BLaER1 treated with 17β-estradiol and CSF1 and Interleukin-3, amounts not matched to agents 10 nM and 100 nM (cell line): ENCODE results near the gene NOD2.
A peak's percentile ranks its signal among the peaks of the same experiment; 100 is the strongest.

Source experiments
- H3K27ac ChIP-seq, 11 experiments: shearing (Covaris generic); formaldehyde crosslinking; 2 replicates each; pipeline ENCODE4 v1.8.1; 2022
- H3K27me3 ChIP-seq, 11 experiments: shearing (Covaris generic); formaldehyde crosslinking; 2 replicates each; pipeline ENCODE4 v1.8.1; 2022
- H3K36me3 ChIP-seq, 11 experiments: shearing (Covaris generic); formaldehyde crosslinking; 2 replicates each; pipeline ENCODE4 v1.8.1; 2022
- H3K4me1 ChIP-seq, 10 experiments: shearing (Covaris generic); formaldehyde crosslinking; 2 replicates each; pipeline ENCODE4 v1.8.1; 2022
- H3K4me2 ChIP-seq, 11 experiments: shearing (Covaris generic); formaldehyde crosslinking; 2 replicates each; pipeline ENCODE4 v1.8.1; 2022
- H3K4me3 ChIP-seq, 10 experiments: shearing (Covaris generic); formaldehyde crosslinking; 2 replicates each; pipeline ENCODE4 v1.8.1; 2022
- H3K9ac ChIP-seq, 11 experiments: shearing (Covaris generic); formaldehyde crosslinking; 2 replicates each; pipeline ENCODE4 v1.8.1; 2022
- H3K9me3 ChIP-seq, 11 experiments: shearing (Covaris generic); formaldehyde crosslinking; replicated peaks in 1 of 11; 2 replicates each; pipeline ENCODE4 v1.8.1; 2022
- H4K20me1 ChIP-seq, 11 experiments: shearing (Covaris generic); formaldehyde crosslinking; 2 replicates each; pipeline ENCODE4 v1.8.1; 2022
- Cebpa-rat ChIP-seq, 11 experiments: shearing (Covaris generic); IDR thresholded peaks; 2 replicates each; pipeline ENCODE4 v1.8.1; 2022

The NOD2 gene

DNA sequence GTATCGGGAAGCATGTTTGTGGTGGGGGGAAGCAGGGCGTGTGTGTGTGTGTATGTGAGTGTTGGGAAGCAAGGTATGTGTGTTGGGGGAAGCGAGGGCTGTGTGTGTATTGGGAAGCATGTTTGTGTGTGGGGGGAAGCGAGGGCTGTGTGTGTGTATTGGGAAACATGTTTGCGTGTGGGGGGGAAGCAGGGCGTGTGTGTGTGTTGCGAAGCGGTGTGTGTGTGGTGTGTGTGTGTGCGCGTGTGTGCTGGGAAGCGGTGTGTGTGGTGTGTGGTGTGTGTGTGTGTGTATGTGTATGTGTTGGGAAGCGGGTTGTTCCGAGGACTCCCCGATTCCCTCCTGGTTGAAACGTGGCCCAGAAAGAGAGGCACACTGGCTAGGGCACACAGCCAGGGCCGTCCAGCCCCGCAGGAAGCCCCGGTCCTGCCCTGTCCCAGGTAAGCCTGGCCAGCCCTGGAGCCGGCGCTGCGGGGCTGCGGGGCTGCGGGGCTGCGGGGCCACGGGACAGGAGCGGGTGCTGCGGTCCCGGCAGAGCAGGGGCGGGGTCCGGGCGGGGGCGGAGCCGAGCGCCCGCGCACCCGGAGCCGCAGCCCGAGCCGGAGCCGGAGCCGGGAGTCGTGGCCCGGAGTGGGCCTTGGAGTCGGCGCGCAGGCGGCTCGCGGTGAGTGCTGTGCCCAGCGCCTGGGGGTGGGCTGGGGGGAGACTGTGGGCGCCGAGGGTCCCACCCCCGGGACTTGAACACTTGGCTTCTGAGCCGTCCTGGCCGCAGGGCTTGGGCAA lies at the start of gene NOD2:
Gene NOD2, plus strand, starts transcription at position 608 of the 783 bp plus-strand sequence. CDS start 5,890 bp downstream, outside the sequence.
- Histone ChIP-seq H4K20me1 (no peaks in the 10 kb centered on the region), H3K4me3 (peak within 1 kb of the TSS; percentile 40 to 77 (median 62)), H3K9me3 (no peaks in the 10 kb centered on the region), H3K9ac (peak within 1 kb of the TSS; percentile 64 to 89 (median 75)), H3K27ac (peak within 1 kb of the TSS; percentile 39 to 85 (median 66); a peak in 19 of 22 replicates), H3K27me3 (peaks cover 0 to 9% (median 0%) of the 10 kb centered on the region in 11 experiments; a peak in 6 of 22 replicates), H3K4me1 (peaks cover 43 to 56% (median 53%) of the 10 kb centered on the region in 10 experiments), H3K4me2 (peak within 1 kb of the TSS; percentile 79 to 98 (median 92)), H3K36me3 (no peaks in the 10 kb centered on the region)
- TF ChIP-seq Cebpa-rat (IDR thresholded peaks at IDR 0.05): no peak

DNA sequence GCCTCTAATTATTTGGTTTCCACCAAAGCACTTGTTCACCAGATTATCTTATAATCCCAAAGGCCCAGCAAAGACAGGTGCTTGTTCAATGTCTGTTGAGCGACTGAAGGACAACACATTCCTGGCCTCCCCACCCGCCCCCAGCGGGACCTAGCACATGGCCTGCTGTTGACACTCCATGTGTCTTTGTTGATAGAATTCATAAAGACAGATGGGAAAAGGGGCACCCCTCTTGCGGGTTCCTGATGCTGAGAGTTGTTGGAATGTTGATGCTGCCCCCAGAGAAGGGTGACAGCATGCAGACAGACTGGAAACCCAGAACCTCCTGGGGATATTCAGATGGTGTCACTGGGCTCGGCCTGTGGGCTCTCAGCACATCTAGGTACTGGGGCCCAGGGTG lies 49.2 kb upstream of the NOD2 start:
- no peak overlapping the region for H3K9ac ChIP-seq
- no peak overlapping the region for H3K27ac ChIP-seq
- no peak overlapping the region for H3K4me2 ChIP-seq
- no peaks in the 10 kb centered on the region for H3K36me3 ChIP-seq
- H4K20me1 ChIP-seq: no peaks in the 10 kb centered on the region
- TF ChIP-seq Cebpa-rat (IDR thresholded peaks at IDR 0.05): no peak
- no peaks in the 10 kb centered on the region for H3K27me3 ChIP-seq
- no peaks in the 10 kb centered on the region for H3K9me3 ChIP-seq
- no peak overlapping the region for H3K4me3 ChIP-seq
- peaks cover 0 to 5% (median 3%) of the 10 kb centered on the region in 10 experiments; a peak in 10 of 20 replicates for H3K4me1 ChIP-seq

DNA sequence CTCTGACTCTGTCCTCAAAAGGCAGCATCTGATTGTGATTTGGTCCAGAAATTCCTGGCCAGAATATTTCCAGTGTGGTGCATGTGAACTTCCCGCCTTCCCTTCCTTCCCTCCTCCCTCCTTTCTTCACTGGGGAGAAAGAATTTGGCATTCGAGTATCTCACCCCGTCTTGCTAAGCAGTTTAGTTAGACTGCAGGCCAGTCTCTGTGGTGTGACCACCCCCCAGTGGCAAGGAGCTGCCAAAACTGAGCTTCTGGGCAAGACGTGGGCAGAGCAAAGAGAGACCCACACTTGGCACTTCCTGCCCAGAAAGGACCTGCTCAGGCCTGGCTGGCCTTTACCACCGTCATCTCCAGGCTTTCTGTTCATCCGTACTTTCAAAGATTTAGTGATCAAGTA lies 48.7 kb upstream of the NOD2 start:
- Histone ChIP-seq H3K4me1 (peaks cover 0 to under 1% (median 0%) of the 10 kb centered on the region in 10 experiments; a peak in 2 of 20 replicates), H3K4me3 (no peak overlapping the region), H3K27me3 (no peaks in the 10 kb centered on the region), H3K27ac (no peak overlapping the region), H3K9ac (no peak overlapping the region), H3K9me3 (no peaks in the 10 kb centered on the region), H3K36me3 (no peaks in the 10 kb centered on the region), H3K4me2 (no peak overlapping the region), H4K20me1 (no peaks in the 10 kb centered on the region)
- TF ChIP-seq Cebpa-rat (IDR thresholded peaks at IDR 0.05): no peak

DNA sequence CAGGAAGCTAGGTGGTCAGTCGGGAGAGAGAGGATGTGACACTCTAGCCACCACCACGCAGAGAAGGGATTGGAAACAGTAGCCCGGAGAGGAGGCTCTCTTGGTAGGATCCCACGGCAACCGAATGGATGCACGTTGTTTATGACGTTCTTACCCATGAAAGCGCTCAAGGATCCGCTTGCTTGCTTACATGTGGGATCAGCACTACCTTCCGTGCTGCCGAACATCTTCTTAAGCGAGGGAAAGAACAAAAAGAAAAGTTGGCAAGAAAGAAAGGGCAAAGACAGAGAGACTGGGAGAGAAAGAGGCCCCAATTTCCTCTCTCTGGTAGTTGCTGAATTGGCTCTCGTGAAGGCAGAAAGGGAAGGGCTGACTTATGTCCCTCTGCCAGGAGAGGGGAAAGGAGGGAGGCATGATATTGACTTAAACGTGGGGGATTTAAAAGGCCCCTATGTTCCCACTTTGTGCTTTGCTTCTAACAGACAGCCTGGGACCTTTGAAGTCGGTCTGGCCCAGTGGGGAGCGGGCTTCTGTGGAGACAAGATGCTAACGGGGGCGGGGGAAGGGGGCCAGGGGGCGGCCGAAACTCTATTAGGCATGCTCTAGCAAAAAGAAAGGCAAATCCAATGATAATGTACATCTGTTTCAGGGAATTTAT lies 47.7 kb upstream of the NOD2 start:
- Histone ChIP-seq H3K4me3 (no peak overlapping the region), H3K4me1 (no peaks in the 10 kb centered on the region), H3K9ac (no peak overlapping the region), H3K36me3 (no peaks in the 10 kb centered on the region), H3K9me3 (no peaks in the 10 kb centered on the region), H3K27me3 (no peaks in the 10 kb centered on the region), H3K4me2 (no peak overlapping the region), H4K20me1 (no peaks in the 10 kb centered on the region), H3K27ac (no peak overlapping the region)
- TF ChIP-seq Cebpa-rat (IDR thresholded peaks at IDR 0.05): no peak

GRCh38 chr16:50646345-50646744 lies 47.1 kb upstream of the NOD2 start:
- TF ChIP-seq Cebpa-rat (IDR thresholded peaks at IDR 0.05): no peak
- no peaks in the 10 kb centered on the region for H3K4me1 ChIP-seq
- H3K4me2 ChIP-seq: no peak overlapping the region
- H4K20me1 ChIP-seq: no peaks in the 10 kb centered on the region
- no peaks in the 10 kb centered on the region for H3K9me3 ChIP-seq
- H3K27me3 ChIP-seq: no peaks in the 10 kb centered on the region
- H3K27ac ChIP-seq: no peak overlapping the region
- H3K9ac ChIP-seq: no peak overlapping the region
- no peak overlapping the region for H3K4me3 ChIP-seq
- H3K36me3 ChIP-seq: no peaks in the 10 kb centered on the region

- no peaks in the 10 kb centered on the region for H4K20me1 ChIP-seq
- peaks cover 0 to 8% (median 5%) of the 10 kb centered on the region in 11 experiments; a peak in 5 of 22 replicates for H3K9me3 ChIP-seq
- no peak overlapping the region for H3K27ac ChIP-seq
- H3K27me3 ChIP-seq: no peaks in the 10 kb centered on the region
- no peak for TF ChIP-seq Cebpa-rat (IDR thresholded peaks at IDR 0.05)
- H3K4me2 ChIP-seq: no peak overlapping the region
- H3K9ac ChIP-seq: no peak overlapping the region
- no peak overlapping the region for H3K4me3 ChIP-seq
- H3K36me3 ChIP-seq: no peaks in the 10 kb centered on the region
- peaks cover 0 to 2% (median 0%) of the 10 kb centered on the region in 10 experiments; a peak in 2 of 20 replicates for H3K4me1 ChIP-seq
These were observed 41.5 kb upstream of the NOD2 start for GRCh38 chr16:50651835-50652438.

DNA sequence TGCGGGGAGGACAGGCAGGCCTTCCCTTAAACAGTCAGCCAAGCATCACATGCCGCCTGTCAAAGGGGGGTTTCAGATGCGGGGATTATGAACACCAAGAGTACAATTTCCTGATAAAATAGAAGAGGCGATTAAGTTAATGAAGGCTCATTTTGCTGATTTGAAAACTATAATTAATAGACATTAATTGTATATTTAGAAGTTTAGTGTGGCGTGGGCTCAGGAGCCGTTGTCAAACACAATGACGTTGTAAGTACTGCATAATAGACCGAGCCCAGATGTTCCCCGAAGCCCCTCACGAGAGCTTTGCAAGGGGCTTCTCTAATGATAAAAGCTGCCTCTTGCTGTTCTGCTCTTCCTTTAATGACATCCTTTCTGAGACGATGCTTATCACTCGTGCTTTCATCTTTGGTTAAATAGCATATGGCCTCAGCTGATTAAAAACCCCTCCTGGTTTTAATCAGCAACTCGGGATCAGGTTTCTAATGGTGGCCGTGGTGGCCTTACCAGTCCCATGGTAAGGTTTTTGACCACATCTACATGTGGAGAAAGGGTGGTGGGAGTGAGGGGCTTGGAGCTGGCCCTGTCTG lies 40.5 kb upstream of the NOD2 start:
- peaks cover 2 to 12% (median 8%) of the 10 kb centered on the region in 10 experiments; a peak in 17 of 20 replicates for H3K4me1 ChIP-seq
- H3K36me3 ChIP-seq: no peaks in the 10 kb centered on the region
- no peak overlapping the region for H3K9ac ChIP-seq
- no peak overlapping the region for H3K4me2 ChIP-seq
- H4K20me1 ChIP-seq: no peaks in the 10 kb centered on the region
- no peak overlapping the region for H3K4me3 ChIP-seq
- H3K27me3 ChIP-seq: no peaks in the 10 kb centered on the region
- no peak for TF ChIP-seq Cebpa-rat (IDR thresholded peaks at IDR 0.05)
- no peak overlapping the region for H3K27ac ChIP-seq
- H3K9me3 ChIP-seq: peaks cover 0 to 8% (median 5%) of the 10 kb centered on the region in 11 experiments; a peak in 5 of 22 replicates

DNA sequence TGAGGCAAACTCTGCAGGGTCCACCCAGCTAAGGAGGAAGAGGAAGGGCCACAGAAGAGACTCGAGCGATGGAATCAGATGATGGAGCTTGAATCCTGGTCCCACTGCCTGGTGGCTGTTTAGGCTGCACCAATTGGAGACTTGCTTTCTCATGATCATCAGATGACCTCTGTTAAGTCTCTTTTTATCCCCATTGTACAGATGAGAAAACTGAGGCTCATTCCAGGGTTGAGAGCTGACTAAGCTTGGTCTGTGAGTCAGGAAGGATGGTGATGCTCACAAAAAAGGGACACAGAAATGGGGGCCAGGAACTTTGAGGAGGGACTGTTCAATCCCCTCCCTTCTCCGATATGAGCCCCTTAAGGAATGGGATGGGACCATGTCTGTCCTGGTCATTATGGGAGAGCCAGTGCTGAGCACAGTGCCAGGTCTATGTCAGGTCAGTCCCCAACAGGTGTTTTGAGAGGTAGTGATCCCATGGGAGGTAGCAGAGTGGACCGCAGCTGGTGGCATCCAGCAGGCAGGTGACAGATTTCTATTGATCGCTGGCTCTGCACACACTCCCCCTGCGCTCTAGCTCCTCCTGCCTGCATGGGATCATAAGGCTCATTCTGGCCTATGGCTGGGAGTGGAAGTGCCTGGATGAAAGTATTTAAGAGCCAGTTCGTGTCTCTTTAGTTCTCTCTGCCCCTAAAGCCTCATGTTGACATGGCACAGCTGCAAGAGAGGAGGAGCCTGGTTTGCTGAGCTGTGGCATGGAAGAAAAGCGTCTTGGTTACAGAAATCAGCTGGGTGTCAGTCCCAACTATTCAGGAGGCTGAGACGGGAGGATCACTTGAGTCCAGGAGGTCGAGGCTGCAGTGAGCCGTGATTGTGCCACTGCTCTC lies 39.5 kb upstream of the NOD2 start:
- Histone ChIP-seq H3K4me3 (no peak overlapping the region), H3K4me2 (no peak overlapping the region), H3K9ac (no peak overlapping the region), H3K36me3 (no peaks in the 10 kb centered on the region), H4K20me1 (no peaks in the 10 kb centered on the region), H3K9me3 (peaks cover 0 to 8% (median 5%) of the 10 kb centered on the region in 11 experiments; a peak in 5 of 22 replicates), H3K27me3 (no peaks in the 10 kb centered on the region), H3K27ac (no peak overlapping the region), H3K4me1 (peaks cover 5 to 14% (median 10%) of the 10 kb centered on the region in 10 experiments; a peak in 17 of 20 replicates)
- no peak for TF ChIP-seq Cebpa-rat (IDR thresholded peaks at IDR 0.05)
